ENCODE data around the gene ARHGAP6.

GRCh38 chrX:11626351-11626750 lies 39.4 kb downstream of the ARHGAP6 start:
- no peak for TF ChIP-seq CTCF (IDR thresholded peaks at IDR 0.05)
- no peak for TF ChIP-seq POLR2A (IDR thresholded peaks at IDR 0.05)
